ENCODE measurements around the gene ERMAP.
"Not testable (repeated sequence)": the region's sequence is repeated elsewhere in the genome, so short reads cannot be mapped to it uniquely, and the experiment has no call there.

GRCh38 chr1:42873108-42873507 lies 56.2 kb downstream of the ERMAP start:
- not testable (repeated sequence) for TF ChIP-seq EZH2phosphoT487 (IDR thresholded peaks at IDR 0.05; ENCODE audit: borderline replicate concordance, low read length)
- TF ChIP-seq, protein P1, sequence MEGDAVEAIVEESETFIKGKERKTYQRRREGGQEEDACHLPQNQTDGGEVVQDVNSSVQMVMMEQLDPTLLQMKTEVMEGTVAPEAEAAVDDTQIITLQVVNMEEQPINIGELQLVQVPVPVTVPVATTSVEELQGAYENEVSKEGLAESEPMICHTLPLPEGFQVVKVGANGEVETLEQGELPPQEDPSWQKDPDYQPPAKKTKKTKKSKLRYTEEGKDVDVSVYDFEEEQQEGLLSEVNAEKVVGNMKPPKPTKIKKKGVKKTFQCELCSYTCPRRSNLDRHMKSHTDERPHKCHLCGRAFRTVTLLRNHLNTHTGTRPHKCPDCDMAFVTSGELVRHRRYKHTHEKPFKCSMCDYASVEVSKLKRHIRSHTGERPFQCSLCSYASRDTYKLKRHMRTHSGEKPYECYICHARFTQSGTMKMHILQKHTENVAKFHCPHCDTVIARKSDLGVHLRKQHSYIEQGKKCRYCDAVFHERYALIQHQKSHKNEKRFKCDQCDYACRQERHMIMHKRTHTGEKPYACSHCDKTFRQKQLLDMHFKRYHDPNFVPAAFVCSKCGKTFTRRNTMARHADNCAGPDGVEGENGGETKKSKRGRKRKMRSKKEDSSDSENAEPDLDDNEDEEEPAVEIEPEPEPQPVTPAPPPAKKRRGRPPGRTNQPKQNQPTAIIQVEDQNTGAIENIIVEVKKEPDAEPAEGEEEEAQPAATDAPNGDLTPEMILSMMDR (IDR thresholded peaks at IDR 0.05; ENCODE audit: low read depth, low read length, poor library complexity, severe bottlenecking): not testable (repeated sequence)

Measured in DOHH2 (cell line).